Activated T-cell treated with anti-CD3 and anti-CD28 coated beads for 48 hours (primary cell): ENCODE results near the gene SLC35E2B.
A peak's percentile ranks its signal among the peaks of the same experiment; 100 is the strongest.

Experiments
- DNase-seq: peaks from one replicate; pipeline ENCODE4 v3.0.0-alpha.2; 2020; ENCODE audit warnings: low read depth

SLC35E2B gene

GRCh38 chr1:1623631-1624442, 68.8 kb downstream of the SLC35E2B start:
- DNase-seq: no peak

GRCh38 chr1:1623181-1623630, 69.4 kb downstream of the SLC35E2B start:
- no peak for DNase-seq

- DNase-seq: no peak
Observed at GRCh38 chr1:1622788-1623094, 69.9 kb downstream of the SLC35E2B start.

- DNase-seq: no peak
Observed at GRCh38 chr1:1622010-1622787, 70.4 kb downstream of the SLC35E2B start.

GRCh38 chr1:1621173-1622009, 71.2 kb downstream of the SLC35E2B start:
- DNase-seq: no peak

GRCh38 chr1:1620433-1621139, 72.0 kb downstream of the SLC35E2B start:
- DNase-seq: no peak

- DNase-seq: no peak
Observed at GRCh38 chr1:1619917-1620361, 72.7 kb downstream of the SLC35E2B start.

GRCh38 chr1:1618396-1619068, 74.1 kb downstream of the SLC35E2B start:
- DNase-seq: no peak

GRCh38 chr1:1617925-1618324, 74.7 kb downstream of the SLC35E2B start:
- no peak for DNase-seq

GRCh38 chr1:1617516-1617915, 75.1 kb downstream of the SLC35E2B start:
- DNase-seq: no peak

- DNase-seq: no peak
Observed at GRCh38 chr1:1616838-1617237, 75.8 kb downstream of the SLC35E2B start.

GRCh38 chr1:1616045-1616790, 76.4 kb downstream of the SLC35E2B start:
- DNase-seq: peak; percentile 39

- peak; percentile 98 for DNase-seq
Observed at GRCh38 chr1:1615256-1616044, 77.1 kb downstream of the SLC35E2B start, which contains the start of gene MIB2. Gene MIB2 (plus strand): TSS chr1:1615500. CDS start chr1:1623453, 7,953 bp downstream.

- DNase-seq: no peak
Observed at GRCh38 chr1:1614954-1615255, 77.7 kb downstream of the SLC35E2B start.

GRCh38 chr1:1614204-1614953, 78.2 kb downstream of the SLC35E2B start:
- peak; percentile 47 for DNase-seq

- no peak for DNase-seq
Observed at GRCh38 chr1:1613509-1614082, 79.0 kb downstream of the SLC35E2B start.

- no peak for DNase-seq
Observed at GRCh38 chr1:1612104-1612400, 80.5 kb downstream of the SLC35E2B start.

- DNase-seq: no peak
Observed at GRCh38 chr1:1610796-1611195, 81.8 kb downstream of the SLC35E2B start.
